ENCODE measurements around the gene HSF2BP. TPM values are rescaled to one million over a fixed set of nuclear protein-coding genes. Genes with fewer than 3 reads are reported as not detected.
A peak's percentile ranks its signal among the peaks of the same experiment; 100 is the strongest.

The HSF2BP gene
- total RNA-seq, 1 experiment from 2014 or later, result 1.5 TPM

DNA sequence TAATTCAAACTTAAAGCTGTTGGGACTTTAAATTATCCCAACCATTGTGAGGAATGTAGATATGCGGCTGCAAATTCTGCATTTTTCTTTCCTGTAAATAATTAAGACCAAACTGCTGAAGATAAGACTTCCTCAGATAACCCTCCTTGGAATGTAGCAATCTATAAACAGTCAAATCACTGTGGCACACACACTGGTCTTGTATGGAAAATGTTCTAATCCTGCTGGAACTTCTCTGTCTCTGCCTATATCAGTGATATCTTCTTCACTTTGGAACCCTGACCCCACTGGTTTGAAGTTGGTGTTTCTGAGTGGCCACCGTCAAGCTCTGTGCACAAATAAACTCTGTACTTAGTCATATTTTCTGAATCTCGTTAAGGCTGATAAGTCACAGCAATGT, 32.9 kb downstream of the HSF2BP start:
- Histone ChIP-seq H3K4me2 (ENCODE audit: insufficient read depth, insufficient read length, low read length) (no peak overlapping the region), H4K91ac (ENCODE audit: insufficient read length, low read depth, low read length) (no peak overlapping the region), H2AFZ (ENCODE audit: low read length) (no peak overlapping the region), H3K23me2 (ENCODE audit: insufficient read length, low read depth, low read length, poor library complexity, severe bottlenecking) (no peaks in the 10 kb centered on the region), H2BK120ac (ENCODE audit: low read depth, low read length, poor library complexity, severe bottlenecking) (no peak overlapping the region), H2AK5ac (ENCODE audit: insufficient read length, low read length) (no peak overlapping the region), H4K5ac (ENCODE audit: insufficient read length, low read depth, low read length) (no peak overlapping the region), H3K27ac (ENCODE audit: insufficient read length, low read depth, low read length) (no peak overlapping the region), H2BK12ac (ENCODE audit: insufficient read length, low read depth, low read length) (no peak overlapping the region), H4K8ac (replicated peaks; ENCODE audit: insufficient read length, low read depth, low read length) (no peak overlapping the region), H2BK20ac (ENCODE audit: low read depth, low read length, poor library complexity, severe bottlenecking) (peak overlapping the region; percentile 26), H2BK15ac (ENCODE audit: low read depth, low read length) (no peak overlapping the region), H3K79me2 (ENCODE audit: insufficient read depth, low read length) (no peaks in the 10 kb centered on the region), H3K23ac (ENCODE audit: insufficient read length, low read depth, low read length) (no peak overlapping the region), H3K79me1 (ENCODE audit: insufficient read depth, low read depth, low read length, poor library complexity, severe bottlenecking) (no peaks in the 10 kb centered on the region), H3K4ac (ENCODE audit: low read depth, low read length) (no peak overlapping the region), H3K56ac (ENCODE audit: insufficient read length, low read depth, low read length) (no peak overlapping the region), H3T11ph (ENCODE audit: low read length) (no peak overlapping the region), H3K14ac (ENCODE audit: insufficient read depth, low read length) (no peak overlapping the region), H3K9ac (ENCODE audit: extremely low read depth, insufficient read length, low read length) (no peak overlapping the region), H3K18ac (ENCODE audit: insufficient read length, low read depth, low read length) (no peak overlapping the region), H3K4me1 (ENCODE audit: insufficient read depth, low read length) (no peaks in the 10 kb centered on the region), H3K9me3 (ENCODE audit: control insufficient read depth, low read depth, low read length) (no peaks in the 10 kb centered on the region), H4K20me1 (ENCODE audit: control insufficient read depth, insufficient read depth, insufficient read length) (no peaks in the 10 kb centered on the region), H2BK5ac (ENCODE audit: insufficient read length, low read length) (no peak overlapping the region), H3K27me3 (ENCODE audit: insufficient read depth, low read length) (no peaks in the 10 kb centered on the region)
- Mint-ChIP-seq H3K27me3 (ENCODE audit: low read depth) (no peaks in the 10 kb centered on the region; the same call in 1 of the 2 replicates), H3K27ac (no peak overlapping the region), H3K9me3 (peaks cover 3 to 11% of the 10 kb centered on the region in 2 experiments; a peak in 4 of 5 replicates), H3K4me3 (no peak overlapping the region), H3K36me3 (ENCODE audit: insufficient read depth in 1 of 3, low read depth in 3 of 3) (peaks cover 6 to 11% (median 6%) of the 10 kb centered on the region in 3 experiments; a peak in 5 of 7 replicates), H3K4me1 (no peaks in the 10 kb centered on the region)
- TF ChIP-seq, protein P1, sequence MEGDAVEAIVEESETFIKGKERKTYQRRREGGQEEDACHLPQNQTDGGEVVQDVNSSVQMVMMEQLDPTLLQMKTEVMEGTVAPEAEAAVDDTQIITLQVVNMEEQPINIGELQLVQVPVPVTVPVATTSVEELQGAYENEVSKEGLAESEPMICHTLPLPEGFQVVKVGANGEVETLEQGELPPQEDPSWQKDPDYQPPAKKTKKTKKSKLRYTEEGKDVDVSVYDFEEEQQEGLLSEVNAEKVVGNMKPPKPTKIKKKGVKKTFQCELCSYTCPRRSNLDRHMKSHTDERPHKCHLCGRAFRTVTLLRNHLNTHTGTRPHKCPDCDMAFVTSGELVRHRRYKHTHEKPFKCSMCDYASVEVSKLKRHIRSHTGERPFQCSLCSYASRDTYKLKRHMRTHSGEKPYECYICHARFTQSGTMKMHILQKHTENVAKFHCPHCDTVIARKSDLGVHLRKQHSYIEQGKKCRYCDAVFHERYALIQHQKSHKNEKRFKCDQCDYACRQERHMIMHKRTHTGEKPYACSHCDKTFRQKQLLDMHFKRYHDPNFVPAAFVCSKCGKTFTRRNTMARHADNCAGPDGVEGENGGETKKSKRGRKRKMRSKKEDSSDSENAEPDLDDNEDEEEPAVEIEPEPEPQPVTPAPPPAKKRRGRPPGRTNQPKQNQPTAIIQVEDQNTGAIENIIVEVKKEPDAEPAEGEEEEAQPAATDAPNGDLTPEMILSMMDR (conservative IDR thresholded peaks at IDR 0.05), result no peak
- DNase-seq, result no peak
- WGBS (ENCODE audit: extremely low coverage, insufficient read length, low lambda C conversion rate), result no CpG with 5 or more reads among the region's 3 CpGs
